OCI-LY7 (cell line): ENCODE data around the gene RIMS3.

Experiments used
- EZH2phosphoT487 ChIP-seq: fragments of 200-600 bp; sonication (generic); IDR thresholded peaks from 2 replicates; pipeline ENCODE4 v1.6.1; 2018; ENCODE audit warnings: low read depth, borderline replicate concordance, mild to moderate bottlenecking, mixed run types, antibody characterized with exemption, low read length, moderate library complexity, mixed read lengths
- TF ChIP-seq, protein P1 (sequence below): fragments of 200-600 bp; sonication (generic); conservative IDR thresholded peaks from 2 replicates; pipeline ENCODE4 v1.5.1; 2014; ENCODE audit warnings: mild to moderate bottlenecking, antibody characterized with exemption, low read length, moderate library complexity, mixed read lengths

DNA sequence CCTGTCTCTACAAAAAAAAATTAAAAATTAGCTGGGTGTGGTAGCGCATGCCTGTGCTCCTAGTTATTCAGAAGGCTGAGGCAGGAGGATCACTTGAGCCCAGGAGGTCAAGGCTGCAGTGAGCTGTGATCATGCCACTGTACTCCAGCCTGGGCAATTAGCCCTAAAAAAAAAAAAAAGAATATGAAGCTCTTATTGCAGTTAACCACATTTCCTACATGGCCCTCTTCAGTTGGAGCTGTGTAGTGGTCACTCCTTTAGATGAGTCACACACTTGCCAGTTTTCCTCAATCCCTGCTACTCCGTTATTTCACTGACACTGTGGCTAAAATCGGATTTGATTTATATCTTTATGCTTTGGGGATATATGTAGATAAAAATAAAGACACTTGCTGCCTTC is 37.8 kb upstream of the RIMS3 start:
- TF ChIP-seq, protein P1, sequence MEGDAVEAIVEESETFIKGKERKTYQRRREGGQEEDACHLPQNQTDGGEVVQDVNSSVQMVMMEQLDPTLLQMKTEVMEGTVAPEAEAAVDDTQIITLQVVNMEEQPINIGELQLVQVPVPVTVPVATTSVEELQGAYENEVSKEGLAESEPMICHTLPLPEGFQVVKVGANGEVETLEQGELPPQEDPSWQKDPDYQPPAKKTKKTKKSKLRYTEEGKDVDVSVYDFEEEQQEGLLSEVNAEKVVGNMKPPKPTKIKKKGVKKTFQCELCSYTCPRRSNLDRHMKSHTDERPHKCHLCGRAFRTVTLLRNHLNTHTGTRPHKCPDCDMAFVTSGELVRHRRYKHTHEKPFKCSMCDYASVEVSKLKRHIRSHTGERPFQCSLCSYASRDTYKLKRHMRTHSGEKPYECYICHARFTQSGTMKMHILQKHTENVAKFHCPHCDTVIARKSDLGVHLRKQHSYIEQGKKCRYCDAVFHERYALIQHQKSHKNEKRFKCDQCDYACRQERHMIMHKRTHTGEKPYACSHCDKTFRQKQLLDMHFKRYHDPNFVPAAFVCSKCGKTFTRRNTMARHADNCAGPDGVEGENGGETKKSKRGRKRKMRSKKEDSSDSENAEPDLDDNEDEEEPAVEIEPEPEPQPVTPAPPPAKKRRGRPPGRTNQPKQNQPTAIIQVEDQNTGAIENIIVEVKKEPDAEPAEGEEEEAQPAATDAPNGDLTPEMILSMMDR = no peak
- no peak for TF ChIP-seq EZH2phosphoT487
